Neuronal stem cell (in vitro differentiated cells): ENCODE data around the gene UBA1.

ENCODE experiments used
- DNase-seq: peaks from one replicate; pipeline ENCODE4 v3.0.0-alpha.2; 2013; ENCODE audit warnings: low spot score
- H2AFZ ChIP-seq: one replicate; pipeline ENCODE4 v1.6.1; 2013; ENCODE audit warnings: mild to moderate bottlenecking, low read length, inconsistent platforms
- H2AK5ac ChIP-seq: 2 replicates; pipeline ENCODE4 v1.6.1; 2013; ENCODE audit warnings: low read depth, mild to moderate bottlenecking, inconsistent platforms, low read length, moderate library complexity, mixed read lengths
- H2BK120ac ChIP-seq: 2 replicates; pipeline ENCODE4 v1.6.1; 2013; ENCODE audit warnings: low read depth, mild to moderate bottlenecking, inconsistent platforms, low read length, moderate library complexity, mixed read lengths
- H2BK12ac ChIP-seq: one replicate; pipeline ENCODE4 v1.6.1; 2013; ENCODE audit warnings: low read length, inconsistent platforms
- H2BK15ac ChIP-seq: 2 replicates; pipeline ENCODE4 v1.6.1; 2013; ENCODE audit warnings: mild to moderate bottlenecking, low read length, inconsistent platforms, mixed read lengths
- H2BK5ac ChIP-seq: one replicate; pipeline ENCODE4 v1.6.1; 2013; ENCODE audit warnings: inconsistent platforms, mild to moderate bottlenecking, low read length, moderate library complexity
- H3K14ac ChIP-seq: one replicate; pipeline ENCODE4 v1.6.1; 2013; ENCODE audit warnings: low read length, inconsistent platforms
- H3K18ac ChIP-seq: 2 replicates; pipeline ENCODE4 v1.6.1; 2013; ENCODE audit warnings: low read length, inconsistent platforms
- H3K23ac ChIP-seq: 2 replicates; pipeline ENCODE4 v1.6.1; 2013; ENCODE audit warnings: low read depth, mild to moderate bottlenecking, mixed read lengths, low read length, inconsistent platforms; ENCODE audit not compliant: poor library complexity
- H3K27ac ChIP-seq: replicated peaks from 3 replicates; pipeline ENCODE4 v1.5.1; 2013; ENCODE audit warnings: low read length, inconsistent platforms
- H3K27me3 ChIP-seq, 3 experiments: 2 replicates each; pipeline ENCODE4 v1.6.1; 2013; ENCODE audit warnings: low read length in 3 of 3, mild to moderate bottlenecking in 2 of 3, inconsistent platforms in 1 of 3, low read depth in 1 of 3, mixed read lengths in 1 of 3, moderate library complexity in 1 of 3; ENCODE audit not compliant: control insufficient read depth in 3 of 3, insufficient read depth in 3 of 3
- H3K36me3 ChIP-seq, 2 donors: replicated peaks in 1 of 2; 2 replicates each; pipeline ENCODE4 v1.6.1; 2013; ENCODE audit warnings: low read length in 2 of 2; ENCODE audit not compliant: control insufficient read depth in 2 of 2, insufficient read depth in 2 of 2
- H3K4ac ChIP-seq: 2 replicates; pipeline ENCODE4 v1.6.1; 2013; ENCODE audit warnings: inconsistent platforms, mild to moderate bottlenecking, low read length, moderate library complexity
- H3K4me1 ChIP-seq, 2 donors: 1 replicate in 1 of 2; 2 replicates in 1 of 2; pipeline ENCODE4 v1.6.1; 2013; ENCODE audit warnings: low read length in 2 of 2, low read depth in 1 of 2; ENCODE audit not compliant: control insufficient read depth in 2 of 2, insufficient read depth in 1 of 2
- H3K4me2 ChIP-seq: one replicate; pipeline ENCODE4 v1.6.1; 2013; ENCODE audit warnings: mild to moderate bottlenecking, low read length, inconsistent platforms; ENCODE audit not compliant: insufficient read depth, poor library complexity, severe bottlenecking
- H3K4me3 ChIP-seq, 2 donors: 2 replicates each; pipeline ENCODE4 v1.5.1; 2013; ENCODE audit warnings: low read length in 2 of 2, mild to moderate bottlenecking in 2 of 2, inconsistent platforms in 1 of 2, moderate library complexity in 1 of 2
- H3K79me1 ChIP-seq: one replicate; pipeline ENCODE4 v1.6.1; 2013; ENCODE audit warnings: low read depth, mild to moderate bottlenecking, inconsistent platforms, low read length, moderate library complexity
- H3K9ac ChIP-seq: one replicate; pipeline ENCODE4 v1.6.1; 2013; ENCODE audit warnings: mild to moderate bottlenecking, low read depth, low read length, inconsistent platforms; ENCODE audit not compliant: poor library complexity
- H3K9me3 ChIP-seq, 2 donors: replicated peaks in 1 of 2; 2 replicates each; pipeline versions ENCODE3 to v1.6.1; 2013; ENCODE audit warnings: low read length in 2 of 2, mild to moderate bottlenecking in 2 of 2, inconsistent platforms in 1 of 2, low read depth in 1 of 2, mixed read lengths in 1 of 2, moderate library complexity in 1 of 2; ENCODE audit not compliant: control insufficient read depth in 2 of 2, insufficient read depth in 1 of 2
- H4K8ac ChIP-seq: one replicate; pipeline ENCODE4 v1.6.1; 2013; ENCODE audit warnings: low read depth, mild to moderate bottlenecking, inconsistent platforms, low read length, moderate library complexity
- H4K91ac ChIP-seq: one replicate; pipeline ENCODE4 v1.6.1; 2013; ENCODE audit warnings: low read length, low read depth, mild to moderate bottlenecking, inconsistent platforms; ENCODE audit not compliant: poor library complexity
- WGBS, 2 donors: extraction: QIAGEN DNeasy Blood & Tissue Kit; methylation state at CpG; one replicate each; pipeline ENCODE4 v1.1.7; 2013; ENCODE audit warnings: missing lambda C conversion rate in 2 of 2, mixed read lengths in 1 of 2; ENCODE audit not compliant: insufficient read length in 2 of 2, insufficient replicate concordance in 1 of 2; ENCODE audit errors: extremely low coverage in 2 of 2; 5-methylcytosine and 5-hydroxymethylcytosine counted together

UBA1 gene

GRCh38 chrX:47229427-47229826 is 35.8 kb downstream of the UBA1 start:
- no peak overlapping the region for H3K4me3 ChIP-seq
- peaks cover 26 to 60% of the 10 kb centered on the region in 2 donors for H3K36me3 ChIP-seq
- no peak overlapping the region for H2BK120ac ChIP-seq
- H3K23ac ChIP-seq = no peak overlapping the region
- H3K14ac ChIP-seq = no peak overlapping the region
- H2BK12ac ChIP-seq = no peak overlapping the region
- no peak overlapping the region for H4K8ac ChIP-seq
- no peak overlapping the region for H2BK15ac ChIP-seq
- peaks cover 0 to 8% (median 0%) of the 10 kb centered on the region in 3 experiments for H3K27me3 ChIP-seq
- H3K4me2 ChIP-seq = no peak overlapping the region
- H2AFZ ChIP-seq = no peak overlapping the region
- no peak overlapping the region for H2BK5ac ChIP-seq
- H4K91ac ChIP-seq = no peak overlapping the region
- H2AK5ac ChIP-seq = no peak overlapping the region
- H3K9ac ChIP-seq = no peak overlapping the region
- DNase-seq = no peak
- WGBS, 2 donors = no CpG with 5 or more reads among the region's 6 CpGs
- no peaks in the 10 kb centered on the region for H3K9me3 ChIP-seq
- no peak overlapping the region for H3K27ac ChIP-seq
- no peaks in the 10 kb centered on the region for H3K79me1 ChIP-seq
- H3K18ac ChIP-seq = no peak overlapping the region
- no peak overlapping the region for H3K4ac ChIP-seq
- H3K4me1 ChIP-seq = peaks cover 3 to 8% of the 10 kb centered on the region in 2 donors

- Histone ChIP-seq H2BK12ac (no peak overlapping the region), H3K27me3 (peaks cover 0 to 7% (median 0%) of the 10 kb centered on the region in 3 experiments), H3K18ac (no peak overlapping the region), H3K9ac (no peak overlapping the region), H2BK5ac (no peak overlapping the region), H3K79me1 (no peaks in the 10 kb centered on the region), H3K4me3 (no peak overlapping the region), H2AK5ac (no peak overlapping the region), H2AFZ (no peak overlapping the region), H2BK15ac (no peak overlapping the region), H3K27ac (no peak overlapping the region), H3K4me2 (no peak overlapping the region), H2BK120ac (no peak overlapping the region), H3K23ac (no peak overlapping the region), H3K4ac (no peak overlapping the region), H3K9me3 (no peaks in the 10 kb centered on the region), H3K14ac (no peak overlapping the region), H3K36me3 (peaks cover 20 to 56% of the 10 kb centered on the region in 2 donors), H3K4me1 (peaks cover 3 to 9% of the 10 kb centered on the region in 2 donors), H4K91ac (no peak overlapping the region), H4K8ac (no peak overlapping the region)
- no CpG with 5 or more reads among the region's 5 CpGs for WGBS, 2 donors
- DNase-seq = no peak
Observed at GRCh38 chrX:47230136-47230868, 36.7 kb downstream of the UBA1 start.

- no peak overlapping the region for H3K4me2 ChIP-seq
- H3K4me3 ChIP-seq = no peak overlapping the region
- H3K79me1 ChIP-seq = no peaks in the 10 kb centered on the region
- H3K4ac ChIP-seq = no peak overlapping the region
- H3K9ac ChIP-seq = no peak overlapping the region
- H3K36me3 ChIP-seq = peaks cover 12 to 52% of the 10 kb centered on the region in 2 donors
- H3K27ac ChIP-seq = no peak overlapping the region
- no CpG with 5 or more reads among the region's 2 CpGs for WGBS, 2 donors
- no peak overlapping the region for H4K91ac ChIP-seq
- H3K27me3 ChIP-seq = peaks cover 0 to 2% (median 0%) of the 10 kb centered on the region in 3 experiments
- no peaks in the 10 kb centered on the region for H3K9me3 ChIP-seq
- H2BK120ac ChIP-seq = no peak overlapping the region
- DNase-seq = no peak
- H4K8ac ChIP-seq = no peak overlapping the region
- H3K14ac ChIP-seq = no peak overlapping the region
- H3K4me1 ChIP-seq = peaks cover 3 to 15% of the 10 kb centered on the region in 2 donors
- no peak overlapping the region for H2BK15ac ChIP-seq
- H2BK5ac ChIP-seq = no peak overlapping the region
- H3K23ac ChIP-seq = no peak overlapping the region
- no peak overlapping the region for H2BK12ac ChIP-seq
- H2AK5ac ChIP-seq = no peak overlapping the region
- no peak overlapping the region for H2AFZ ChIP-seq
- H3K18ac ChIP-seq = no peak overlapping the region
Observed at GRCh38 chrX:47231167-47231566, 37.5 kb downstream of the UBA1 start.

- Histone ChIP-seq H2BK5ac (no peak overlapping the region), H3K4me3 (peak overlapping the region; percentile 91 to 96), H4K8ac (peak overlapping the region; percentile 3), H3K36me3 (peaks cover 5 to 41% of the 10 kb centered on the region in 2 donors), H2AK5ac (no peak overlapping the region), H2BK120ac (no peak overlapping the region), H2BK12ac (no peak overlapping the region), H3K14ac (no peak overlapping the region), H3K79me1 (no peaks in the 10 kb centered on the region), H3K4me1 (peaks cover 3 to 15% of the 10 kb centered on the region in 2 donors), H2BK15ac (no peak overlapping the region), H3K4me2 (peak overlapping the region; percentile 47), H3K9me3 (no peaks in the 10 kb centered on the region), H3K27ac (peak overlapping the region; percentile 97), H2AFZ (peak overlapping the region; percentile 85), H3K23ac (no peak overlapping the region), H3K18ac (peak overlapping the region; percentile 87), H3K4ac (no peak overlapping the region), H3K9ac (no peak overlapping the region), H4K91ac (no peak overlapping the region), H3K27me3 (peaks cover 0 to 2% (median 0%) of the 10 kb centered on the region in 3 experiments)
- no peak for DNase-seq
- WGBS, 2 donors = no CpG with 5 or more reads among the region's 8 CpGs
Observed at GRCh38 chrX:47232197-47232802, 38.7 kb downstream of the UBA1 start.
